GM12878 (cell line): ENCODE data around the gene PRKN.

Experiments
- CHD2 ChIP-seq: IDR thresholded peaks from 2 replicates; pipeline ENCODE4 v1.6.1; 2011; ENCODE audit warnings: low read depth, low read length, improper control_type of control experiment, borderline replicate concordance
- CREM ChIP-seq: IDR thresholded peaks from 2 replicates; pipeline ENCODE4 v1.6.1; 2014; ENCODE audit warnings: antibody characterized with exemption, low read depth
- GABPA ChIP-seq: IDR thresholded peaks from 2 replicates; pipeline ENCODE4 v1.6.1; 2014; ENCODE audit warnings: antibody characterized with exemption, low read depth, mild to moderate bottlenecking, inconsistent platforms
- NRF1 ChIP-seq: conservative IDR thresholded peaks from 2 replicates; pipeline ENCODE4 v1.6.1; 2011; ENCODE audit warnings: mild to moderate bottlenecking, low read depth, low read length, improper control_type of control experiment
- POLR2A ChIP-seq: IDR thresholded peaks from 2 replicates; pipeline ENCODE4 v1.6.1; 2011; ENCODE audit warnings: low read depth, mild to moderate bottlenecking, low read length
- TF ChIP-seq, protein P1 (sequence below): fragments of 450-650 bp; IDR thresholded peaks from 2 replicates; pipeline ENCODE4 v1.6.1; 2016; ENCODE audit warnings: mild to moderate bottlenecking, moderate library complexity, borderline replicate concordance
- TF ChIP-seq, protein P2 (sequence below), 3 experiments: IDR thresholded peaks in 2 of 3; conservative IDR thresholded peaks in 1 of 3; 2 replicates each; pipeline ENCODE4 v1.5.1; 2011; ENCODE audit warnings: low read depth in 3 of 3, low read length in 3 of 3, mild to moderate bottlenecking in 3 of 3, control low read depth in 2 of 3, moderate library complexity in 2 of 3, inconsistent platforms in 1 of 3, mixed read lengths in 1 of 3; ENCODE audit not compliant: control insufficient read depth in 2 of 3, insufficient read depth in 1 of 3; ENCODE audit errors: extremely low read depth in 1 of 3
- TF ChIP-seq, protein P3 (sequence below): IDR thresholded peaks from 2 replicates; pipeline ENCODE4 v1.6.1; 2012; ENCODE audit warnings: improper control_type of control experiment, low read depth, low read length; ENCODE audit not compliant: insufficient replicate concordance
- TF ChIP-seq, protein P4 (sequence below): IDR thresholded peaks from 2 replicates; pipeline ENCODE4 v1.6.1; 2012; ENCODE audit warnings: mild to moderate bottlenecking, low read depth, low read length

DNA sequence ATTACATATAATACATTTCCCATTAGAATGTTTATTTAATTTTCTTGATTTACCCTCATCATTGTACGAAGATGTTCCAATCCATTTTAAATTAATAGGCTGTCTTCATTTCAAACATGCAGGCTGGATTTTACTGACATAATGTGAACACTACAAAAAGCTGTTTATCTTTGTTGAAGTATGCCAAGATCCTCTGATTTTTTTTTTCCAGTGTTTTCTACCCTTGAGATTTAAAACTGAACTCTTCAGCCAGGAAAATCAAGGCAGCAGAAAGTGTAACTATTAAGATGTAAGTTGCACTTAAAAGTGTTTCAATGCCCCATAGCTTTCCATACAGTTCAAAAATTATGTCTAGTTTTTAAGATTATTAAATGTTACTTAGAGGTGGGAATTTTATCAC is 43.5 kb downstream of the PRKN start:
- TF ChIP-seq, protein P1, sequence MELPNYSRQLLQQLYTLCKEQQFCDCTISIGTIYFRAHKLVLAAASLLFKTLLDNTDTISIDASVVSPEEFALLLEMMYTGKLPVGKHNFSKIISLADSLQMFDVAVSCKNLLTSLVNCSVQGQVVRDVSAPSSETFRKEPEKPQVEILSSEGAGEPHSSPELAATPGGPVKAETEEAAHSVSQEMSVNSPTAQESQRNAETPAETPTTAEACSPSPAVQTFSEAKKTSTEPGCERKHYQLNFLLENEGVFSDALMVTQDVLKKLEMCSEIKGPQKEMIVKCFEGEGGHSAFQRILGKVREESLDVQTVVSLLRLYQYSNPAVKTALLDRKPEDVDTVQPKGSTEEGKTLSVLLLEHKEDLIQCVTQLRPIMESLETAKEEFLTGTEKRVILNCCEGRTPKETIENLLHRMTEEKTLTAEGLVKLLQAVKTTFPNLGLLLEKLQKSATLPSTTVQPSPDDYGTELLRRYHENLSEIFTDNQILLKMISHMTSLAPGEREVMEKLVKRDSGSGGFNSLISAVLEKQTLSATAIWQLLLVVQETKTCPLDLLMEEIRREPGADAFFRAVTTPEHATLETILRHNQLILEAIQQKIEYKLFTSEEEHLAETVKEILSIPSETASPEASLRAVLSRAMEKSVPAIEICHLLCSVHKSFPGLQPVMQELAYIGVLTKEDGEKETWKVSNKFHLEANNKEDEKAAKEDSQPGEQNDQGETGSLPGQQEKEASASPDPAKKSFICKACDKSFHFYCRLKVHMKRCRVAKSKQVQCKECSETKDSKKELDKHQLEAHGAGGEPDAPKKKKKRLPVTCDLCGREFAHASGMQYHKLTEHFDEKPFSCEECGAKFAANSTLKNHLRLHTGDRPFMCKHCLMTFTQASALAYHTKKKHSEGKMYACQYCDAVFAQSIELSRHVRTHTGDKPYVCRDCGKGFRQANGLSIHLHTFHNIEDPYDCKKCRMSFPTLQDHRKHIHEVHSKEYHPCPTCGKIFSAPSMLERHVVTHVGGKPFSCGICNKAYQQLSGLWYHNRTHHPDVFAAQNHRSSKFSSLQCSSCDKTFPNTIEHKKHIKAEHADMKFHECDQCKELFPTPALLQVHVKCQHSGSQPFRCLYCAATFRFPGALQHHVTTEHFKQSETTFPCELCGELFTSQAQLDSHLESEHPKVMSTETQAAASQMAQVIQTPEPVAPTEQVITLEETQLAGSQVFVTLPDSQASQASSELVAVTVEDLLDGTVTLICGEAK, result no peak
- TF ChIP-seq, protein P2, sequence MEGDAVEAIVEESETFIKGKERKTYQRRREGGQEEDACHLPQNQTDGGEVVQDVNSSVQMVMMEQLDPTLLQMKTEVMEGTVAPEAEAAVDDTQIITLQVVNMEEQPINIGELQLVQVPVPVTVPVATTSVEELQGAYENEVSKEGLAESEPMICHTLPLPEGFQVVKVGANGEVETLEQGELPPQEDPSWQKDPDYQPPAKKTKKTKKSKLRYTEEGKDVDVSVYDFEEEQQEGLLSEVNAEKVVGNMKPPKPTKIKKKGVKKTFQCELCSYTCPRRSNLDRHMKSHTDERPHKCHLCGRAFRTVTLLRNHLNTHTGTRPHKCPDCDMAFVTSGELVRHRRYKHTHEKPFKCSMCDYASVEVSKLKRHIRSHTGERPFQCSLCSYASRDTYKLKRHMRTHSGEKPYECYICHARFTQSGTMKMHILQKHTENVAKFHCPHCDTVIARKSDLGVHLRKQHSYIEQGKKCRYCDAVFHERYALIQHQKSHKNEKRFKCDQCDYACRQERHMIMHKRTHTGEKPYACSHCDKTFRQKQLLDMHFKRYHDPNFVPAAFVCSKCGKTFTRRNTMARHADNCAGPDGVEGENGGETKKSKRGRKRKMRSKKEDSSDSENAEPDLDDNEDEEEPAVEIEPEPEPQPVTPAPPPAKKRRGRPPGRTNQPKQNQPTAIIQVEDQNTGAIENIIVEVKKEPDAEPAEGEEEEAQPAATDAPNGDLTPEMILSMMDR (IDR thresholded peaks at IDR 0.05 in 2 of 3, conservative IDR thresholded peaks at IDR 0.05 in 1 of 3; ENCODE audit: control insufficient read depth in 2 of 3, extremely low read depth in 1 of 3, insufficient read depth in 1 of 3, low read depth in 3 of 3, low read length in 3 of 3), result no peak
- TF ChIP-seq NRF1 (no peak), GABPA (no peak), CHD2 (no peak), POLR2A (no peak), CREM (no peak)
- TF ChIP-seq, protein P3, sequence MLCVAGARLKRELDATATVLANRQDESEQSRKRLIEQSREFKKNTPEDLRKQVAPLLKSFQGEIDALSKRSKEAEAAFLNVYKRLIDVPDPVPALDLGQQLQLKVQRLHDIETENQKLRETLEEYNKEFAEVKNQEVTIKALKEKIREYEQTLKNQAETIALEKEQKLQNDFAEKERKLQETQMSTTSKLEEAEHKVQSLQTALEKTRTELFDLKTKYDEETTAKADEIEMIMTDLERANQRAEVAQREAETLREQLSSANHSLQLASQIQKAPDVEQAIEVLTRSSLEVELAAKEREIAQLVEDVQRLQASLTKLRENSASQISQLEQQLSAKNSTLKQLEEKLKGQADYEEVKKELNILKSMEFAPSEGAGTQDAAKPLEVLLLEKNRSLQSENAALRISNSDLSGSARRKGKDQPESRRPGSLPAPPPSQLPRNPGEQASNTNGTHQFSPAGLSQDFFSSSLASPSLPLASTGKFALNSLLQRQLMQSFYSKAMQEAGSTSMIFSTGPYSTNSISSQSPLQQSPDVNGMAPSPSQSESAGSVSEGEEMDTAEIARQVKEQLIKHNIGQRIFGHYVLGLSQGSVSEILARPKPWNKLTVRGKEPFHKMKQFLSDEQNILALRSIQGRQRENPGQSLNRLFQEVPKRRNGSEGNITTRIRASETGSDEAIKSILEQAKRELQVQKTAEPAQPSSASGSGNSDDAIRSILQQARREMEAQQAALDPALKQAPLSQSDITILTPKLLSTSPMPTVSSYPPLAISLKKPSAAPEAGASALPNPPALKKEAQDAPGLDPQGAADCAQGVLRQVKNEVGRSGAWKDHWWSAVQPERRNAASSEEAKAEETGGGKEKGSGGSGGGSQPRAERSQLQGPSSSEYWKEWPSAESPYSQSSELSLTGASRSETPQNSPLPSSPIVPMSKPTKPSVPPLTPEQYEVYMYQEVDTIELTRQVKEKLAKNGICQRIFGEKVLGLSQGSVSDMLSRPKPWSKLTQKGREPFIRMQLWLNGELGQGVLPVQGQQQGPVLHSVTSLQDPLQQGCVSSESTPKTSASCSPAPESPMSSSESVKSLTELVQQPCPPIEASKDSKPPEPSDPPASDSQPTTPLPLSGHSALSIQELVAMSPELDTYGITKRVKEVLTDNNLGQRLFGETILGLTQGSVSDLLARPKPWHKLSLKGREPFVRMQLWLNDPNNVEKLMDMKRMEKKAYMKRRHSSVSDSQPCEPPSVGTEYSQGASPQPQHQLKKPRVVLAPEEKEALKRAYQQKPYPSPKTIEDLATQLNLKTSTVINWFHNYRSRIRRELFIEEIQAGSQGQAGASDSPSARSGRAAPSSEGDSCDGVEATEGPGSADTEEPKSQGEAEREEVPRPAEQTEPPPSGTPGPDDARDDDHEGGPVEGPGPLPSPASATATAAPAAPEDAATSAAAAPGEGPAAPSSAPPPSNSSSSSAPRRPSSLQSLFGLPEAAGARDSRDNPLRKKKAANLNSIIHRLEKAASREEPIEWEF, result no peak
- TF ChIP-seq, protein P4, sequence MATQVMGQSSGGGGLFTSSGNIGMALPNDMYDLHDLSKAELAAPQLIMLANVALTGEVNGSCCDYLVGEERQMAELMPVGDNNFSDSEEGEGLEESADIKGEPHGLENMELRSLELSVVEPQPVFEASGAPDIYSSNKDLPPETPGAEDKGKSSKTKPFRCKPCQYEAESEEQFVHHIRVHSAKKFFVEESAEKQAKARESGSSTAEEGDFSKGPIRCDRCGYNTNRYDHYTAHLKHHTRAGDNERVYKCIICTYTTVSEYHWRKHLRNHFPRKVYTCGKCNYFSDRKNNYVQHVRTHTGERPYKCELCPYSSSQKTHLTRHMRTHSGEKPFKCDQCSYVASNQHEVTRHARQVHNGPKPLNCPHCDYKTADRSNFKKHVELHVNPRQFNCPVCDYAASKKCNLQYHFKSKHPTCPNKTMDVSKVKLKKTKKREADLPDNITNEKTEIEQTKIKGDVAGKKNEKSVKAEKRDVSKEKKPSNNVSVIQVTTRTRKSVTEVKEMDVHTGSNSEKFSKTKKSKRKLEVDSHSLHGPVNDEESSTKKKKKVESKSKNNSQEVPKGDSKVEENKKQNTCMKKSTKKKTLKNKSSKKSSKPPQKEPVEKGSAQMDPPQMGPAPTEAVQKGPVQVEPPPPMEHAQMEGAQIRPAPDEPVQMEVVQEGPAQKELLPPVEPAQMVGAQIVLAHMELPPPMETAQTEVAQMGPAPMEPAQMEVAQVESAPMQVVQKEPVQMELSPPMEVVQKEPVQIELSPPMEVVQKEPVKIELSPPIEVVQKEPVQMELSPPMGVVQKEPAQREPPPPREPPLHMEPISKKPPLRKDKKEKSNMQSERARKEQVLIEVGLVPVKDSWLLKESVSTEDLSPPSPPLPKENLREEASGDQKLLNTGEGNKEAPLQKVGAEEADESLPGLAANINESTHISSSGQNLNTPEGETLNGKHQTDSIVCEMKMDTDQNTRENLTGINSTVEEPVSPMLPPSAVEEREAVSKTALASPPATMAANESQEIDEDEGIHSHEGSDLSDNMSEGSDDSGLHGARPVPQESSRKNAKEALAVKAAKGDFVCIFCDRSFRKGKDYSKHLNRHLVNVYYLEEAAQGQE, result no peak
